Fibroblast of gingiva (primary cell): ENCODE data around the gene PARD3.
A peak's percentile ranks its signal among the peaks of the same experiment; 100 is the strongest.

Experiments
- DNase-seq: peaks from one replicate; pipeline ENCODE4 v3.0.0-alpha.2; 2011; ENCODE audit warnings: low read depth

The PARD3 gene

GRCh38 chr10:34494012-34494411 is 321.1 kb downstream of the PARD3 start:
- DNase-seq: no peak

- DNase-seq: no peak
Observed at GRCh38 chr10:34492081-34492480, 323.0 kb downstream of the PARD3 start.

- DNase-seq: no peak
Observed at GRCh38 chr10:34491678-34492077, 323.4 kb downstream of the PARD3 start.

- DNase-seq: peak; percentile 52
Observed at GRCh38 chr10:34489973-34490745, 324.9 kb downstream of the PARD3 start.

- peak; percentile 69 for DNase-seq
Observed at GRCh38 chr10:34489411-34489810, 325.7 kb downstream of the PARD3 start.

GRCh38 chr10:34488476-34489130 is 326.5 kb downstream of the PARD3 start:
- DNase-seq: no peak

- DNase-seq: no peak
Observed at GRCh38 chr10:34486008-34486407, 329.1 kb downstream of the PARD3 start.

GRCh38 chr10:34484164-34484563 is 330.9 kb downstream of the PARD3 start:
- no peak for DNase-seq

- DNase-seq: no peak
Observed at GRCh38 chr10:34480345-34480744, 334.8 kb downstream of the PARD3 start.

GRCh38 chr10:34479520-34480179 is 335.4 kb downstream of the PARD3 start:
- no peak for DNase-seq

GRCh38 chr10:34477249-34477648 is 337.8 kb downstream of the PARD3 start:
- no peak for DNase-seq

- no peak for DNase-seq
Observed at GRCh38 chr10:34476608-34477007, 338.5 kb downstream of the PARD3 start.

GRCh38 chr10:34475786-34476185 is 339.3 kb downstream of the PARD3 start:
- DNase-seq: no peak

GRCh38 chr10:34475274-34475646 is 339.8 kb downstream of the PARD3 start:
- peak; percentile 12 for DNase-seq

GRCh38 chr10:34474555-34475273 is 340.4 kb downstream of the PARD3 start:
- DNase-seq: no peak

GRCh38 chr10:34474009-34474376 is 341.1 kb downstream of the PARD3 start:
- DNase-seq: peak; percentile 53

- DNase-seq: peak; percentile 36
Observed at GRCh38 chr10:34473174-34474008, 341.7 kb downstream of the PARD3 start.

GRCh38 chr10:34470307-34470706 is 344.8 kb downstream of the PARD3 start:
- DNase-seq: no peak

- no peak for DNase-seq
Observed at GRCh38 chr10:34469446-34469845, 345.6 kb downstream of the PARD3 start.

GRCh38 chr10:34467902-34468301 is 347.2 kb downstream of the PARD3 start:
- DNase-seq: no peak

- no peak for DNase-seq
Observed at GRCh38 chr10:34467364-34467763, 347.7 kb downstream of the PARD3 start.

GRCh38 chr10:34465678-34466077 is 349.4 kb downstream of the PARD3 start:
- no peak for DNase-seq
